Mesenchymal stem cell (in vitro differentiated cells and primary cell): Measurements from ENCODE around the gene ADAMTSL1.

Experiments
- DNase-seq: peaks from one replicate; pipeline ENCODE4 v3.0.0-alpha.2; 2013
- H2AFZ ChIP-seq: one replicate; pipeline ENCODE4 v1.6.1; 2013; ENCODE audit warnings: low read depth, mild to moderate bottlenecking, control low read depth, inconsistent platforms, low read length, moderate library complexity
- H2AK5ac ChIP-seq: 2 replicates; pipeline ENCODE4 v1.6.1; 2013; ENCODE audit warnings: low read length, moderate library complexity, mild to moderate bottlenecking, inconsistent platforms; ENCODE audit not compliant: severe bottlenecking
- H2BK120ac ChIP-seq: one replicate; pipeline ENCODE4 v1.6.1; 2013; ENCODE audit warnings: low read depth, mild to moderate bottlenecking, inconsistent platforms, low read length, moderate library complexity
- H2BK12ac ChIP-seq, 2 experiments: one replicate each; pipeline ENCODE4 v1.6.1; 2013; ENCODE audit warnings: inconsistent platforms in 2 of 2, low read length in 2 of 2, mild to moderate bottlenecking in 2 of 2, moderate library complexity in 2 of 2, control low read depth in 1 of 2
- H2BK15ac ChIP-seq: one replicate; pipeline ENCODE4 v1.6.1; 2013; ENCODE audit warnings: mild to moderate bottlenecking, low read depth, inconsistent platforms; ENCODE audit not compliant: poor library complexity, severe bottlenecking
- H2BK5ac ChIP-seq: 2 replicates; pipeline ENCODE4 v1.6.1; 2013; ENCODE audit warnings: low read depth, mild to moderate bottlenecking, low read length, control low read depth, inconsistent platforms; ENCODE audit not compliant: poor library complexity, severe bottlenecking
- H3K14ac ChIP-seq, 2 experiments: one replicate each; pipeline ENCODE4 v1.6.1; 2013; ENCODE audit warnings: inconsistent platforms in 2 of 2, low read length in 2 of 2, control low read depth in 1 of 2, mild to moderate bottlenecking in 1 of 2, moderate library complexity in 1 of 2
- H3K18ac ChIP-seq, 2 experiments: one replicate each; pipeline ENCODE4 v1.6.1; 2013; ENCODE audit warnings: inconsistent platforms in 2 of 2, low read length in 2 of 2, control low read depth in 1 of 2, low read depth in 1 of 2, mild to moderate bottlenecking in 1 of 2
- H3K23ac ChIP-seq, 2 experiments: one replicate each; pipeline ENCODE4 v1.6.1; 2013; ENCODE audit warnings: inconsistent platforms in 2 of 2, low read length in 2 of 2, mild to moderate bottlenecking in 2 of 2, moderate library complexity in 2 of 2, control low read depth in 1 of 2
- H3K27ac ChIP-seq: 2 replicates; pipeline ENCODE4 v1.5.1; 2013; ENCODE audit warnings: mild to moderate bottlenecking, moderate library complexity, low read length, control low read depth, inconsistent platforms; ENCODE audit not compliant: poor library complexity, severe bottlenecking
- H3K27me3 ChIP-seq, 2 experiments: 2 replicates each; pipeline versions ENCODE4 v1.6.1 to v1.7.0; 2013; ENCODE audit warnings: low read length in 2 of 2, mild to moderate bottlenecking in 2 of 2, moderate library complexity in 2 of 2, control low read depth in 1 of 2, inconsistent platforms in 1 of 2; ENCODE audit not compliant: control insufficient read depth in 1 of 2, insufficient read depth in 1 of 2
- H3K36me3 ChIP-seq, 2 experiments: 2 replicates each; pipeline versions ENCODE4 v1.6.1 to v1.7.0; 2013; ENCODE audit warnings: low read length in 2 of 2, control low read depth in 1 of 2, inconsistent platforms in 1 of 2, low read depth in 1 of 2, mild to moderate bottlenecking in 1 of 2; ENCODE audit not compliant: insufficient read depth in 2 of 2, control insufficient read depth in 1 of 2
- H3K4ac ChIP-seq, 2 experiments: one replicate each; pipeline ENCODE4 v1.6.1; 2013; ENCODE audit warnings: inconsistent platforms in 2 of 2, low read length in 2 of 2, mild to moderate bottlenecking in 2 of 2, moderate library complexity in 2 of 2, control low read depth in 1 of 2, low read depth in 1 of 2
- H3K4me1 ChIP-seq: 2 replicates; pipeline ENCODE4 v1.6.1; 2013; ENCODE audit warnings: low read depth, low read length, control low read depth; ENCODE audit not compliant: control insufficient read depth, insufficient read depth
- H3K4me2 ChIP-seq: 2 replicates; pipeline ENCODE4 v1.6.1; 2013; ENCODE audit warnings: low read length, mild to moderate bottlenecking, inconsistent platforms; ENCODE audit not compliant: poor library complexity, severe bottlenecking
- H3K4me3 ChIP-seq, 2 experiments: 2 replicates each; pipeline versions ENCODE4 v1.5.1 to v1.7.0; 2013; ENCODE audit warnings: low read length in 2 of 2, mild to moderate bottlenecking in 2 of 2, control low read depth in 1 of 2, low read depth in 1 of 2; ENCODE audit not compliant: insufficient read depth in 1 of 2
- H3K79me1 ChIP-seq: replicated peaks from 2 replicates; pipeline ENCODE4 v1.6.1; 2013; ENCODE audit warnings: mild to moderate bottlenecking, control low read depth, low read length, inconsistent platforms; ENCODE audit not compliant: poor library complexity, severe bottlenecking
- H3K9ac ChIP-seq: 2 replicates; pipeline ENCODE4 v1.7.0; 2013; ENCODE audit warnings: mild to moderate bottlenecking, low read length, moderate library complexity
- H3K9me3 ChIP-seq: 2 replicates; pipeline ENCODE4 v1.7.0; 2013; ENCODE audit warnings: mild to moderate bottlenecking, low read length; ENCODE audit not compliant: control insufficient read depth
- H4K8ac ChIP-seq: one replicate; pipeline ENCODE4 v1.6.1; 2013; ENCODE audit warnings: inconsistent platforms, mild to moderate bottlenecking, low read length, moderate library complexity
- H4K91ac ChIP-seq: one replicate; pipeline ENCODE4 v1.6.1; 2013; ENCODE audit warnings: mild to moderate bottlenecking, low read length, inconsistent platforms
- whole genome bisulfite sequencing: methylation state at CpG from one replicate; pipeline ENCODE4 v1.1.7; 2013; ENCODE audit warnings: mixed read lengths; 5-methylcytosine and 5-hydroxymethylcytosine counted together

ADAMTSL1 gene

GRCh38 chr9:18606281-18606680 lies 132.3 kb downstream of the ADAMTSL1 start:
- H3K4me3 ChIP-seq, result no peak overlapping the region
- H3K4ac ChIP-seq, result no peak overlapping the region
- H2BK120ac ChIP-seq, result no peak overlapping the region
- H3K36me3 ChIP-seq, result peaks cover 0 to 51% of the 10 kb centered on the region in 2 experiments
- H3K9ac ChIP-seq, result peak overlapping the region; percentile 56
- 60% methylated on average over 1 of the region's 2 CpGs for WGBS
- no peak overlapping the region for H3K18ac ChIP-seq
- DNase-seq, result peak; percentile 15
- H3K79me1 ChIP-seq, result peaks cover 6% of the 10 kb centered on the region
- no peaks in the 10 kb centered on the region for H3K9me3 ChIP-seq
- no peak overlapping the region for H2BK5ac ChIP-seq
- H4K91ac ChIP-seq, result no peak overlapping the region
- no peak overlapping the region for H4K8ac ChIP-seq
- H2BK15ac ChIP-seq, result no peak overlapping the region
- peaks cover 2% of the 10 kb centered on the region for H3K4me1 ChIP-seq
- H3K23ac ChIP-seq, result no peak overlapping the region
- H3K27ac ChIP-seq, result no peak overlapping the region
- no peak overlapping the region for H3K14ac ChIP-seq
- no peaks in the 10 kb centered on the region for H3K27me3 ChIP-seq
- no peak overlapping the region for H2BK12ac ChIP-seq
- H3K4me2 ChIP-seq, result no peak overlapping the region
- no peak overlapping the region for H2AFZ ChIP-seq
- H2AK5ac ChIP-seq, result no peak overlapping the region

GRCh38 chr9:18606846-18607245 lies 132.9 kb downstream of the ADAMTSL1 start:
- Histone ChIP-seq H3K27me3 (no peaks in the 10 kb centered on the region), H3K4me3 (no peak overlapping the region), H2AK5ac (no peak overlapping the region), H3K79me1 (peaks cover 7% of the 10 kb centered on the region), H3K4ac (no peak overlapping the region), H3K9me3 (no peaks in the 10 kb centered on the region), H2BK5ac (no peak overlapping the region), H2BK12ac (no peak overlapping the region), H3K4me2 (no peak overlapping the region), H3K23ac (no peak overlapping the region), H3K27ac (no peak overlapping the region), H2AFZ (no peak overlapping the region), H3K14ac (no peak overlapping the region), H3K36me3 (peaks cover 0 to 53% of the 10 kb centered on the region in 2 experiments), H3K18ac (no peak overlapping the region), H4K8ac (no peak overlapping the region), H3K9ac (peak overlapping the region; percentile 56), H2BK120ac (no peak overlapping the region), H3K4me1 (peaks cover 2% of the 10 kb centered on the region), H2BK15ac (no peak overlapping the region), H4K91ac (no peak overlapping the region)
- DNase-seq, result peak; percentile 5

GRCh38 chr9:18608371-18608770 lies 134.4 kb downstream of the ADAMTSL1 start:
- Histone ChIP-seq H3K79me1 (peaks cover 5% of the 10 kb centered on the region), H3K27me3 (no peaks in the 10 kb centered on the region), H3K23ac (no peak overlapping the region), H3K9me3 (no peaks in the 10 kb centered on the region), H3K27ac (no peak overlapping the region), H2BK5ac (no peak overlapping the region), H3K9ac (peak overlapping the region; percentile 14), H2AFZ (no peak overlapping the region), H2BK120ac (no peak overlapping the region), H3K18ac (no peak overlapping the region), H4K91ac (no peak overlapping the region), H2AK5ac (no peak overlapping the region), H3K4me2 (no peak overlapping the region), H3K36me3 (peaks cover 0 to 51% of the 10 kb centered on the region in 2 experiments), H3K14ac (no peak overlapping the region), H3K4ac (no peak overlapping the region), H3K4me3 (no peak overlapping the region), H2BK12ac (no peak overlapping the region), H2BK15ac (no peak overlapping the region), H4K8ac (no peak overlapping the region), H3K4me1 (peaks cover 2% of the 10 kb centered on the region)
- no peak for DNase-seq
- 100% methylated on average over 1 of the region's 1 CpG for WGBS

- Histone ChIP-seq H3K4me1 (no peaks in the 10 kb centered on the region), H2AFZ (no peak overlapping the region), H3K4me3 (no peak overlapping the region), H2BK15ac (no peak overlapping the region), H2AK5ac (no peak overlapping the region), H2BK5ac (no peak overlapping the region), H4K8ac (no peak overlapping the region), H3K27ac (no peak overlapping the region), H3K36me3 (peaks cover 0 to 56% of the 10 kb centered on the region in 2 experiments), H3K4ac (no peak overlapping the region), H3K79me1 (peaks cover 12% of the 10 kb centered on the region), H2BK12ac (no peak overlapping the region), H3K23ac (no peak overlapping the region), H3K9me3 (no peaks in the 10 kb centered on the region), H3K27me3 (no peaks in the 10 kb centered on the region), H4K91ac (no peak overlapping the region), H3K9ac (no peak overlapping the region), H3K14ac (no peak overlapping the region), H3K4me2 (no peak overlapping the region), H2BK120ac (no peak overlapping the region), H3K18ac (no peak overlapping the region)
- no peak for DNase-seq
- 78% methylated on average over 3 of the region's 3 CpGs for WGBS
Measured at GRCh38 chr9:18610956-18611355, 137.0 kb downstream of the ADAMTSL1 start.
